Ishikawa (cell line): ENCODE measurements around the gene LAMB4.

Source experiments
- CEBPB ChIP-seq: IDR thresholded peaks from 2 replicates; pipeline ENCODE4 v1.6.1; 2012
- CREB1 ChIP-seq: IDR thresholded peaks from 2 replicates; pipeline ENCODE4 v1.6.1; 2012; ENCODE audit warnings: low read depth
- EGR1 ChIP-seq: IDR thresholded peaks from 2 replicates; pipeline ENCODE4 v1.6.1; 2012
- EP300 ChIP-seq: IDR thresholded peaks from 2 replicates; pipeline ENCODE4 v1.6.1; 2012; ENCODE audit warnings: borderline replicate concordance
- FOXM1 ChIP-seq: IDR thresholded peaks from 2 replicates; pipeline ENCODE4 v1.6.1; 2012; ENCODE audit warnings: low read depth, borderline replicate concordance
- NFIC ChIP-seq: IDR thresholded peaks from 2 replicates; pipeline ENCODE4 v1.6.1; 2012
- RAD21 ChIP-seq: IDR thresholded peaks from 2 replicates; pipeline ENCODE4 v1.6.1; 2012; ENCODE audit warnings: low read depth
- TAF1 ChIP-seq: IDR thresholded peaks from 2 replicates; pipeline ENCODE4 v1.6.1; 2012; ENCODE audit warnings: low read depth, mild to moderate bottlenecking
- TCF12 ChIP-seq: IDR thresholded peaks from 2 replicates; pipeline ENCODE4 v1.6.1; 2012; ENCODE audit warnings: low read depth
- TEAD4 ChIP-seq: IDR thresholded peaks from 2 replicates; pipeline ENCODE4 v1.6.1; 2012
- YY1 ChIP-seq: IDR thresholded peaks from 2 replicates; pipeline ENCODE4 v1.6.1; 2012; ENCODE audit warnings: low read depth
- ZBTB7A ChIP-seq: IDR thresholded peaks from 2 replicates; pipeline ENCODE4 v1.6.1; 2012; ENCODE audit warnings: low read depth
- TF ChIP-seq, protein P1 (sequence below): IDR thresholded peaks from 2 replicates; pipeline ENCODE4 v1.6.1; 2012; ENCODE audit warnings: low read depth, mild to moderate bottlenecking
- TF ChIP-seq, protein P2 (sequence below): IDR thresholded peaks from 2 replicates; pipeline ENCODE4 v1.6.1; 2012
- TF ChIP-seq, protein P3 (sequence below): IDR thresholded peaks from 2 replicates; pipeline ENCODE4 v1.6.1; 2012

The LAMB4 gene

DNA sequence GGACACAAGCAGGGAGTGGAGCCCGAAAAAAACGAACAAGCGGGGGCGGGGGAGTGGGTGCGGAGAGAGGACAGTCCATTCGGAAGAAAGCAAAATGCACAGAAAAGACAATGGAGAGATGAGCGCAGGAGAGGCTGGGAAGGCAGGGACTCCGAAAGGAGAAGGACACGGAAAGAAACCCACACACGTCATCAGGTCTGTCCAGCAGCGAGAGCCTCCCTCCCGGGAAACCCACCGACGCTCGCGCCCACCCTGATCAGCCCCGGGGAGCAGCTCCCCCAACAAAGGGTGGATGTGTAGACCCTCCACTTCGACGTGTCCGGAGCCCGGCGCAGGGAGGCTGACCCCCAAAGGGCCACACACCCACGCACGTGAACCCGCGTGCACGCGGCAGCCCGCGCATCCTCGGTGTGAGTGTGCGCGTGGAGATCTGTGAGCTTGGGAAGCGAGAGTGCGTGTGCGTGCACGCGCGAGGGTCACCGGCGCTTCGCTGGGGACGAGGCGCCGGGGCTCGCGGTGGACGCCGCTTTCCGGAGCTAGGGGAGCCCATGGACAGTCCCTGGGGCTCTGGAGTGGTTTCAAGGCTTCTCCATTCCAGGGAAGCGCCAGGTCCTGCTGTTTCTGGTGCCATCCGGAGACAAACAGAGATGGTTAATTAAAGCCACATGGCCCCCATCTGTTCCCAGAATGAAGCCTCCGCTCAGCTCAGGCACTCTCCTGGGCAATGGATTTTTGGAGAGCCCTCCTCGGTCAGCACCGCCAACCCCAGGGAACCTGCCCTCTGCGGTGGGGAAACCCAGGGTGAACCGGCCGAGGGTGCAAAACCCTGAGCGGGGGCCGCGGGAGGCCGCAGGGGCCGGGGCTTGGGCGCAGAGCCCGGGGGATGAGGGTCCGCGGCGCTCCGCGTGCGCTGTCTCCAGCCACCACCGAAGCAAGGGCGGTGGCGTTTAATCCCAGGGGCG is 128.1 kb downstream of the LAMB4 start:
- TF ChIP-seq, protein P1, sequence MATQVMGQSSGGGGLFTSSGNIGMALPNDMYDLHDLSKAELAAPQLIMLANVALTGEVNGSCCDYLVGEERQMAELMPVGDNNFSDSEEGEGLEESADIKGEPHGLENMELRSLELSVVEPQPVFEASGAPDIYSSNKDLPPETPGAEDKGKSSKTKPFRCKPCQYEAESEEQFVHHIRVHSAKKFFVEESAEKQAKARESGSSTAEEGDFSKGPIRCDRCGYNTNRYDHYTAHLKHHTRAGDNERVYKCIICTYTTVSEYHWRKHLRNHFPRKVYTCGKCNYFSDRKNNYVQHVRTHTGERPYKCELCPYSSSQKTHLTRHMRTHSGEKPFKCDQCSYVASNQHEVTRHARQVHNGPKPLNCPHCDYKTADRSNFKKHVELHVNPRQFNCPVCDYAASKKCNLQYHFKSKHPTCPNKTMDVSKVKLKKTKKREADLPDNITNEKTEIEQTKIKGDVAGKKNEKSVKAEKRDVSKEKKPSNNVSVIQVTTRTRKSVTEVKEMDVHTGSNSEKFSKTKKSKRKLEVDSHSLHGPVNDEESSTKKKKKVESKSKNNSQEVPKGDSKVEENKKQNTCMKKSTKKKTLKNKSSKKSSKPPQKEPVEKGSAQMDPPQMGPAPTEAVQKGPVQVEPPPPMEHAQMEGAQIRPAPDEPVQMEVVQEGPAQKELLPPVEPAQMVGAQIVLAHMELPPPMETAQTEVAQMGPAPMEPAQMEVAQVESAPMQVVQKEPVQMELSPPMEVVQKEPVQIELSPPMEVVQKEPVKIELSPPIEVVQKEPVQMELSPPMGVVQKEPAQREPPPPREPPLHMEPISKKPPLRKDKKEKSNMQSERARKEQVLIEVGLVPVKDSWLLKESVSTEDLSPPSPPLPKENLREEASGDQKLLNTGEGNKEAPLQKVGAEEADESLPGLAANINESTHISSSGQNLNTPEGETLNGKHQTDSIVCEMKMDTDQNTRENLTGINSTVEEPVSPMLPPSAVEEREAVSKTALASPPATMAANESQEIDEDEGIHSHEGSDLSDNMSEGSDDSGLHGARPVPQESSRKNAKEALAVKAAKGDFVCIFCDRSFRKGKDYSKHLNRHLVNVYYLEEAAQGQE = no peak
- TF ChIP-seq FOXM1 = no peak
- no peak for TF ChIP-seq CEBPB
- TF ChIP-seq, protein P2, sequence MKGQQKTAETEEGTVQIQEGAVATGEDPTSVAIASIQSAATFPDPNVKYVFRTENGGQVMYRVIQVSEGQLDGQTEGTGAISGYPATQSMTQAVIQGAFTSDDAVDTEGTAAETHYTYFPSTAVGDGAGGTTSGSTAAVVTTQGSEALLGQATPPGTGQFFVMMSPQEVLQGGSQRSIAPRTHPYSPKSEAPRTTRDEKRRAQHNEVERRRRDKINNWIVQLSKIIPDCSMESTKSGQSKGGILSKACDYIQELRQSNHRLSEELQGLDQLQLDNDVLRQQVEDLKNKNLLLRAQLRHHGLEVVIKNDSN = no peak
- no peak for TF ChIP-seq TAF1
- no peak for TF ChIP-seq TCF12
- TF ChIP-seq NFIC = no peak
- no peak for TF ChIP-seq RAD21
- no peak for TF ChIP-seq EGR1
- TF ChIP-seq, protein P3, sequence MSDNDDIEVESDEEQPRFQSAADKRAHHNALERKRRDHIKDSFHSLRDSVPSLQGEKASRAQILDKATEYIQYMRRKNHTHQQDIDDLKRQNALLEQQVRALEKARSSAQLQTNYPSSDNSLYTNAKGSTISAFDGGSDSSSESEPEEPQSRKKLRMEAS = no peak

DNA sequence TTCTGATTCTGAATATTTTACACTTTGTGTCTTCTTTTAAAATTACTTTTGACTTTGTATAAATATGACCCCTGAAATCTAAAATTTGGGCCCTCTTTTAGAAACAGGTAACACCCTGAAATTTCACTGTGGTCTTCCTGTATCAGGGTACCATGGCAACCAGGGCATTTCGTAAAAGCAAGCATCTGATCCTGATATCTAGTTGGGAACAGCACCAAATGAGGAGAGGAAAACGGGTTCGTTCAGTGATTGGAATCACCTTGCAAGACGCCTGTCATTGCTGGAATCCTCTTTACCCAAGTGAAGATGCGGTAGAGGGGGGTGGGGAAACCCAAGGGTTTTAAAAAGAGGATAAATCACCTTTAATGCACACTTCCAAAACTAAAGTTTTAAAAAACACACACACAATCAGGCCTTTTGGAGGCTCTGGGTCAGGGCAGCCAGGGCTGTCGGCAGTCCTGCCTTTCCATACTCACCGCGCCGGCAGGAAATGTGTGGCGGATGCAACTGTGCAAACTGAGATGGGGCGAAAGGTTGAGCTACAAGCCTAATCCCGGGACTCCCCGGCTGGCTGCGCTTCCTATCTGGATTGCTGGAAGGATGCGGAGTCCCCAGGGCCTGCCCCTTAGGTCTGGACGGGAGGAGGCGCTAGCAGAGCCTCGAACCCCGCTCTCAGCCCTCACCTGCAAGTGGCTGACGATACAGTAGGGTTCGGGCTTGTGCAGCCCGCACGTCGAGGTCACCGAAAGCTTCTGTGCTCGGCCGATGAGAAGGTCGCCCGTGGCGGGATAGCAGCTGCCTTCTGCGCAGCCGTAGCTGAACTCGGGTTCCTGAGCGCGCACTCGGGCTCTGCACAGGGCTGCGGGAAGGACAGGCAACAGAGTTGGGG is 129.0 kb downstream of the LAMB4 start:
- no peak for TF ChIP-seq TAF1
- no peak for TF ChIP-seq FOXM1
- no peak for TF ChIP-seq EGR1
- TF ChIP-seq CREB1 = no peak
- TF ChIP-seq TEAD4 = no peak
- TF ChIP-seq, protein P3 = no peak
- no peak for TF ChIP-seq EP300
- no peak for TF ChIP-seq TCF12
- TF ChIP-seq CEBPB = no peak
- TF ChIP-seq RAD21 = no peak
- TF ChIP-seq, protein P2 = no peak
- no peak for TF ChIP-seq NFIC
- TF ChIP-seq, protein P1 = no peak

DNA sequence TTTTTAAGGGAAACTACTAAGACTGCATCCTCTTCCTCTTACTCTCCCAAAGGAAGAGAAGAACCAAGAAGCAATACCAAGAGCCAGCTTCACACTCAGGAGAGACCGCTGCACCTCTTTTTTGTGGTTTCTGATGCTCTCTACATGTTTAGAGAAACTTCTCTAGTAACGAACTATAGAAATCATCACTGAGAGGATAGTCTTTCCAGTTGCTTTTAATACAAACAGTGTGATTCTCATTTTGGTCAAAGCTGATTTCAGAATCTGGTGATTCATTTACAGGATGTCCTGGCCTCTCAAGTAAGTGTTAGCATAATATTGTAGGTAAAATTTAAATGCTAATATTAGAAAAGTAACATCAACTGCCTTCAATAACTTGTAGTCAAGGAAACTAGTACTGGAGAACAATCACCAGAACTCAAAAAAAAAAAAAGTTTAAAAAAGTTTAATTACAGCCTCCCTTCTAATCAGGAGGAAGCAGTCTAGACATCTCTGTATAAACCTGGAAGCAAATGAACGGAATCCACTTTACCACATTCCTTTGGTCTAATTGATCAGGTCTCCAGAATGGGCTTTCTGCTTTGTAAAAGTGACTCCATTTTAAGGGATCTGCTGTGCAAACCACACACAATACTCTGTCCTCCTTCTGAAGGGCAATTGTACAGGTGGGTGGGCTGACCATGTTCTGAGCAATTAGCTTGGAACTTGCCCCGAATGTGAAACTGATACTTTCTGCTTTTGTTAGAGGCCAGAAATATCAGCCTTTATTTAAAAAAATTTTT is 130.2 kb downstream of the LAMB4 start:
- no peak for TF ChIP-seq TEAD4
- no peak for TF ChIP-seq TAF1
- no peak for TF ChIP-seq FOXM1

DNA sequence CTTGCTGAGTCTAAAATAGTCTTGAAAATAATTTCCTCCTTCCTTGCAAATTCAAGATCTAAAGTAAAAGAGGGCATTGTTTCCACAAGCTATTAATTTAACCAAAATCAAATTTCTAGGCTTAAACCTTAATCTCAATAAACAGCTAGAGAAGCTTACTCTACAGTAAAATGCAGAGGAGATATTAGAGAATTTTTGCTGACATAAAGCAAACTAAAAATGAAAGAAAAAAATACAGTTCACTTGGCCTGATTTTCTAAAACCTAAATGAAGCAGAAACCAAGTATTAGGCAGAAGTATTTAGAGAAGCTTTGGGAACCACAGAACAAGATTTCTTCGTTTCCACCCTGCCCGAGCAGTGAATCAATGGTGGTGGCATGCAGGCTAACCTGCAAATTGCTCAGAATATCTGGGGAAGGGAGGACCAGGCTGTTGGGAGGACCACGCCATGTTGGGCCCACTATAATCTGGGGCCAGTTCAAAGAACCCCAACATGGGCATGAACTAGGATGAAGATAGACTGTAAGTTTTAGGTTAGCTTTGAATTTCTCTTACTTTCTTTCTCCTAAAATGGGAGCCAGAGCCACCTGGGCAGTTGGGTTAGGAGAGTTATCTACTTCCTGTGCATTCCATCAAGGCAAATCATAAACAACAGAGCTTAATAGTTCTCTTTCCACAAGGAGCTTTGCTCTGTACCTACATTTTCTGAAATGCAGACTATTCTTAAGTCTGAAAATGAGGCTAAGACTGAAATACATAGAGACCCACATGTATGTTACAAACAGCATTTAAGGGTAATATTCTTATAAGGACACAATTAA is 131.3 kb downstream of the LAMB4 start:
- TF ChIP-seq CREB1 (no peak), YY1 (no peak), CEBPB (no peak), NFIC (no peak), ZBTB7A (no peak), TCF12 (no peak), EP300 (no peak), TEAD4 (no peak), TAF1 (no peak), FOXM1 (no peak), EGR1 (no peak)
- TF ChIP-seq, protein P2 = no peak
- TF ChIP-seq, protein P3 = no peak
- TF ChIP-seq, protein P1 = no peak
